ENCODE data around the gene PIGM. TPM values are rescaled to one million over a fixed set of nuclear protein-coding genes. Genes with fewer than 3 reads are reported as not detected.

PIGM gene
- total RNA-seq, 1 donor from 2014 or later, result 7.0 TPM

DNA sequence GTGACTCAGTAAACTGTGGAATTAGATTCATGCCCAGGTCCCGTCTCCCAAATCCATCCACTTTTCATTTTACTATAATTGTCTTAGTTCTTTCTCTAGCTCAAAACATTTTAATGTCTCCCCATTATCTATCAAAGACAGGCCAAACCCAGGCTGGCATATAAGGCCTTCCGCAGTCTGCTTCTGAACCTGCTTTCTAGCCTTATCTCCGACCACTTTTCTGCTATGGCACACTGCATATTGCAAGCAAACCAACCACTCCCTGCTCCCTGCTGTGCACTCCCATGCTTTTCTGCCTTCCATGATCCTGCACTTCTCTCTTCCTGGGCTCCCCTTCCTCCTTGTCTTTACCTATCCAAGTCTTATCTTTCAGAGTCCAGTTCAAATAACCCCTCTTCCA is 17.3 kb upstream of the PIGM start:
- Histone ChIP-seq H3K9ac (ENCODE audit: low read length) (no peak overlapping the region), H3K79me2 (ENCODE audit: insufficient read depth, low read length) (no peaks in the 10 kb centered on the region), H2AFZ (ENCODE audit: low read depth, low read length) (no peak overlapping the region), H4K20me1 (ENCODE audit: insufficient read depth, low read length) (no peaks in the 10 kb centered on the region), H3K4me2 (ENCODE audit: low read length) (no peak overlapping the region), H3K9me3 (ENCODE audit: insufficient read depth, low read depth, low read length) (no peaks in the 10 kb centered on the region), H3K36me3 (ENCODE audit: insufficient read depth, low read length) (no peaks in the 10 kb centered on the region), H3K27ac (ENCODE audit: low read depth, low read length) (no peak overlapping the region), H3K27me3 (ENCODE audit: insufficient read depth, low read length) (peaks cover 36% of the 10 kb centered on the region), H3K4me1 (ENCODE audit: insufficient read depth, low read length) (peaks cover 5% of the 10 kb centered on the region), H3K4me3 (ENCODE audit: insufficient read depth, low read depth, low read length) (no peak overlapping the region)
- Mint-ChIP-seq H3K27ac (ENCODE audit: unreplicated experiment) (no peak overlapping the region), H3K27me3 (ENCODE audit: low read depth, unreplicated experiment) (peaks cover 36% of the 10 kb centered on the region), H3K9me3 (ENCODE audit: unreplicated experiment) (no peaks in the 10 kb centered on the region), H3K4me3 (ENCODE audit: unreplicated experiment) (no peak overlapping the region), H3K36me3 (ENCODE audit: low read depth, unreplicated experiment) (no peaks in the 10 kb centered on the region), H3K4me1 (ENCODE audit: low read depth, unreplicated experiment) (peaks cover 19% of the 10 kb centered on the region)
- FAIRE-seq (no peak), DNase-seq (ENCODE audit: low read depth) (no peak)
- TF ChIP-seq, protein P1, sequence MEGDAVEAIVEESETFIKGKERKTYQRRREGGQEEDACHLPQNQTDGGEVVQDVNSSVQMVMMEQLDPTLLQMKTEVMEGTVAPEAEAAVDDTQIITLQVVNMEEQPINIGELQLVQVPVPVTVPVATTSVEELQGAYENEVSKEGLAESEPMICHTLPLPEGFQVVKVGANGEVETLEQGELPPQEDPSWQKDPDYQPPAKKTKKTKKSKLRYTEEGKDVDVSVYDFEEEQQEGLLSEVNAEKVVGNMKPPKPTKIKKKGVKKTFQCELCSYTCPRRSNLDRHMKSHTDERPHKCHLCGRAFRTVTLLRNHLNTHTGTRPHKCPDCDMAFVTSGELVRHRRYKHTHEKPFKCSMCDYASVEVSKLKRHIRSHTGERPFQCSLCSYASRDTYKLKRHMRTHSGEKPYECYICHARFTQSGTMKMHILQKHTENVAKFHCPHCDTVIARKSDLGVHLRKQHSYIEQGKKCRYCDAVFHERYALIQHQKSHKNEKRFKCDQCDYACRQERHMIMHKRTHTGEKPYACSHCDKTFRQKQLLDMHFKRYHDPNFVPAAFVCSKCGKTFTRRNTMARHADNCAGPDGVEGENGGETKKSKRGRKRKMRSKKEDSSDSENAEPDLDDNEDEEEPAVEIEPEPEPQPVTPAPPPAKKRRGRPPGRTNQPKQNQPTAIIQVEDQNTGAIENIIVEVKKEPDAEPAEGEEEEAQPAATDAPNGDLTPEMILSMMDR (IDR thresholded peaks at IDR 0.05; ENCODE audit: insufficient read depth, low read depth, low read length), result no peak
- no peak for TF ChIP-seq EZH2 (IDR thresholded peaks at IDR 0.05; ENCODE audit: insufficient read depth, low read length)

DNA sequence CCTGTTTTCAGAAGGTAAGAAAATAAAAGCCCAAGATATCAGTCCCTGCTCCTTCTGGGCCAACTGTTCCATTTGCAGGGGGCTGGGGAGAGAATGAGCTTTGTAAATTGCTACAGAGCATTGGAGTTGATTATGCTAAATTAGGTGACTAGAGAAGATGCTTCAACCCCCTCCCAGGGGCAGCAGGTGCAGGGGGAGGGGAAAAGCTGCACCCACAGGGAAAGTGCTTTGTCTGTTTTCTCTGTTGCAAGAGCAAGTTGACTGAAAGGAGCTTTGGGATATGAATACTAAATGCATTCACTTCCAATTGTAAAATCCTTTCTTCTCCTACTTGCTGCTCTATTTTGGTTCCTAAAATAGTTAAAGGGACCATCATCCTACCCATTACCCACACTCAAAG is 16.5 kb upstream of the PIGM start:
- H3K27me3 Mint-ChIP-seq (ENCODE audit: low read depth, unreplicated experiment), result peaks cover 32% of the 10 kb centered on the region
- Histone ChIP-seq H3K36me3 (ENCODE audit: insufficient read depth, low read length) (no peaks in the 10 kb centered on the region), H2AFZ (ENCODE audit: low read depth, low read length) (no peak overlapping the region), H3K27ac (ENCODE audit: low read depth, low read length) (no peak overlapping the region), H3K27me3 (ENCODE audit: insufficient read depth, low read length) (peaks cover 36% of the 10 kb centered on the region), H3K4me3 (ENCODE audit: insufficient read depth, low read depth, low read length) (no peak overlapping the region), H3K9ac (ENCODE audit: low read length) (no peak overlapping the region), H3K4me1 (ENCODE audit: insufficient read depth, low read length) (peaks cover 5% of the 10 kb centered on the region), H3K9me3 (ENCODE audit: insufficient read depth, low read depth, low read length) (no peaks in the 10 kb centered on the region), H3K79me2 (ENCODE audit: insufficient read depth, low read length) (no peaks in the 10 kb centered on the region), H3K4me2 (ENCODE audit: low read length) (no peak overlapping the region), H4K20me1 (ENCODE audit: insufficient read depth, low read length) (no peaks in the 10 kb centered on the region)
- no peak for DNase-seq (ENCODE audit: low read depth)
- no peaks in the 10 kb centered on the region for H3K36me3 Mint-ChIP-seq (ENCODE audit: low read depth, unreplicated experiment)
- FAIRE-seq, result no peak
- H3K27ac Mint-ChIP-seq (ENCODE audit: unreplicated experiment), result no peak overlapping the region
- H3K4me1 Mint-ChIP-seq (ENCODE audit: low read depth, unreplicated experiment), result peaks cover 19% of the 10 kb centered on the region
- no peaks in the 10 kb centered on the region for H3K9me3 Mint-ChIP-seq (ENCODE audit: unreplicated experiment)
- H3K4me3 Mint-ChIP-seq (ENCODE audit: unreplicated experiment), result no peak overlapping the region
- TF ChIP-seq EZH2 (IDR thresholded peaks at IDR 0.05; ENCODE audit: insufficient read depth, low read length), result no peak
- TF ChIP-seq, protein P1 (IDR thresholded peaks at IDR 0.05; ENCODE audit: insufficient read depth, low read depth, low read length), result no peak

DNA sequence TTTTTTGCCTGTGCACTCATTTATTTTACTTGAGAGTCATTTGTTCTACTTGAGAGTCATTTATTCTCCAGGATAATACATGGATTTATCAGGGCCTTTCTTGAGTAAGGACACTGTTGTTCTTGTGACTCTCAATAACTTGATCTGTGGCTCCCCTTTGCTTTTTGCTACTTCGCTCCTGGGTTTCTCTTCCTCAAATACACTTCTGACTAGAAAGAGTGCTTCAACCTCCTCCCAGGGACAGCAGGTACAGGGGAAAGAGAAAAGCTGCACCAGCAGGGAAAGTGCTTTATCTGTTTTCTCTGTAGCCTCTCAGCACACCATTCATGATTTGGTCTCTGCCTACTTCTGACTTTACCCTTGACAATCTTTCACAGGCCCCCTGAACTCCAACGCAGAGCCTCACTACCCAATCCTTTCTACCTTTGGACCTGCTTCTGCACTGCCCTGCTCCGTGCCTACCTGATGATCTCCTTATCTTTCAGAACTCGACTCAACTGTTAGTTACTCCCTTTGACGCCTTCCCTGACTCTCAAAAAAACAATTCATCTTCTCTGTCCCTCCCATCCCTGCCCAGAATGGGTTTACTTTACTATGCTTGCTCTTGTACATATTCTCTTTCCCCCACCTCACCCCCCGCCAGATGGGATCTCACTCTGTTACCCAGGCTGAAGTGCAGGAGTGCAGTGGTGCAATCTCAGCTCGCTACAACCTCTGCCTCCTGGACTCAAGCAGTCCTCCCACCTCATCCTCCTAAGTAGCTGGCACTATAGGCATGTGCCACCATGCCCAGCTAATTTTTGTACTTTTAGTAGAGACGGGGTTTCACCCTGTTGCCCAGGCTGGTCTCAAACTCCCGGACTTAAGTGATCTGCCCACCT is 15.6 kb upstream of the PIGM start:
- TF ChIP-seq, protein P1 (IDR thresholded peaks at IDR 0.05; ENCODE audit: insufficient read depth, low read depth, low read length), result no peak
- no peak for TF ChIP-seq EZH2 (IDR thresholded peaks at IDR 0.05; ENCODE audit: insufficient read depth, low read length)
- H3K27ac ChIP-seq (ENCODE audit: low read depth, low read length), result no peak overlapping the region
- Mint-ChIP-seq H3K9me3 (ENCODE audit: unreplicated experiment) (no peaks in the 10 kb centered on the region), H3K27ac (ENCODE audit: unreplicated experiment) (no peak overlapping the region), H3K4me3 (ENCODE audit: unreplicated experiment) (peak overlapping the region; percentile 31), H3K4me1 (ENCODE audit: low read depth, unreplicated experiment) (peaks cover 19% of the 10 kb centered on the region), H3K27me3 (ENCODE audit: low read depth, unreplicated experiment) (peaks cover 26% of the 10 kb centered on the region), H3K36me3 (ENCODE audit: low read depth, unreplicated experiment) (no peaks in the 10 kb centered on the region)
- no peak overlapping the region for H2AFZ ChIP-seq (ENCODE audit: low read depth, low read length)
- H3K4me3 ChIP-seq (ENCODE audit: insufficient read depth, low read depth, low read length), result no peak overlapping the region
- peak overlapping the region; percentile 57 for H3K4me2 ChIP-seq (ENCODE audit: low read length)
- H3K9ac ChIP-seq (ENCODE audit: low read length), result no peak overlapping the region
- H3K36me3 ChIP-seq (ENCODE audit: insufficient read depth, low read length), result no peaks in the 10 kb centered on the region
- no peaks in the 10 kb centered on the region for H4K20me1 ChIP-seq (ENCODE audit: insufficient read depth, low read length)
- DNase-seq (ENCODE audit: low read depth), result no peak
- no peaks in the 10 kb centered on the region for H3K9me3 ChIP-seq (ENCODE audit: insufficient read depth, low read depth, low read length)
- peaks cover 5% of the 10 kb centered on the region for H3K4me1 ChIP-seq (ENCODE audit: insufficient read depth, low read length)
- FAIRE-seq, result no peak
- H3K79me2 ChIP-seq (ENCODE audit: insufficient read depth, low read length), result no peaks in the 10 kb centered on the region
- H3K27me3 ChIP-seq (ENCODE audit: insufficient read depth, low read length), result peaks cover 31% of the 10 kb centered on the region

Measured in astrocyte (in vitro differentiated cells and primary cell).